SK-N-MC (cell line): ENCODE measurements around the gene BTRC.
A peak's percentile ranks its signal among the peaks of the same experiment; 100 is the strongest.

Source experiments
- DNase-seq: peaks from one replicate; pipeline ENCODE4 v3.0.0-alpha.2; 2011; ENCODE audit warnings: low read depth, low spot score
- H3K27ac ChIP-seq: fragments of 200-600 bp; sonication (generic); 2 replicates; pipeline ENCODE4 v1.5.1; 2016; ENCODE audit warnings: mixed run types
- H3K36me3 ChIP-seq: fragments of 200-600 bp; sonication (generic); 2 replicates; pipeline ENCODE4 v1.6.1; 2017; ENCODE audit warnings: antibody characterized with exemption, low read length, mixed read lengths; ENCODE audit not compliant: insufficient read depth
- H3K4me3 ChIP-seq: fragments of 200-600 bp; sonication (generic); 2 replicates; pipeline ENCODE4 v1.5.1; 2016
- H3K9ac ChIP-seq: fragments of 200-600 bp; sonication (generic); 2 replicates; pipeline ENCODE4 v1.8.0; 2017; ENCODE audit warnings: mixed run types, mixed read lengths; ENCODE audit not compliant: insufficient read length
- H3K9me3 ChIP-seq: fragments of 200-600 bp; sonication (generic); 2 replicates; pipeline ENCODE4 v1.6.1; 2017; ENCODE audit warnings: low read depth, mild to moderate bottlenecking, antibody characterized with exemption, low read length, moderate library complexity, mixed read lengths
- EZH2 ChIP-seq: fragments of 200-600 bp; sonication (generic); IDR thresholded peaks from one replicate; pipeline ENCODE4 v1.6.1; 2017; ENCODE audit warnings: antibody characterized with exemption
- FOXP2 ChIP-seq: optimal IDR thresholded peaks from 2 replicates; pipeline ENCODE3; 2011; ENCODE audit warnings: mild to moderate bottlenecking, moderate library complexity; ENCODE audit not compliant: insufficient read depth; ENCODE audit errors: extremely low read length, control extremely low read depth
- POLR2AphosphoS5 ChIP-seq: IDR thresholded peaks from 2 replicates; pipeline ENCODE4 v1.6.1; 2012; ENCODE audit warnings: mild to moderate bottlenecking, low read depth, low read length, borderline replicate concordance

Gene BTRC

DNA sequence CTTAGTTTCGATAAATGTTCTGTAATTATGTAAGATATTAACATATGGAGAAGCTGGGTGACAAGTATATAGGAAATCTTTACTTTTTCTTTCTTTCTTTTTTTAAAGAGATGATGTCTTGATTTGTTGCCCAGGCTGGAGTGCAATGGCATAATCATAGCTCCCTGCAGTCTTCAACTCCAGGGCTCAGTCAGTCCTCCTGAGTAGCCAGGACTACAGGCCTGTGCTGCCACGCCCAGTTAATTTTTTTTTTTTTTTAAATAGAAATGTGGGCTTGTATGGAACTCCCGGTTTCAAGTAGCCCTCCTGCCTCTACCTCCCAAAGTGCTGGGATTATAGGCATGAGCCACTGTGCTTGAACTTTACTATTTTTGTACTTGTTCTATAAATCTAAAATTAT is 122.4 kb downstream of the BTRC start:
- TF ChIP-seq FOXP2 (no peak), POLR2AphosphoS5 (no peak), EZH2 (no peak)
- H3K9me3 ChIP-seq: no peaks in the 10 kb centered on the region
- H3K36me3 ChIP-seq: no peaks in the 10 kb centered on the region
- H3K9ac ChIP-seq: no peak overlapping the region
- no peak for DNase-seq
- H3K27ac ChIP-seq: no peak overlapping the region
- H3K4me3 ChIP-seq: no peak overlapping the region

DNA sequence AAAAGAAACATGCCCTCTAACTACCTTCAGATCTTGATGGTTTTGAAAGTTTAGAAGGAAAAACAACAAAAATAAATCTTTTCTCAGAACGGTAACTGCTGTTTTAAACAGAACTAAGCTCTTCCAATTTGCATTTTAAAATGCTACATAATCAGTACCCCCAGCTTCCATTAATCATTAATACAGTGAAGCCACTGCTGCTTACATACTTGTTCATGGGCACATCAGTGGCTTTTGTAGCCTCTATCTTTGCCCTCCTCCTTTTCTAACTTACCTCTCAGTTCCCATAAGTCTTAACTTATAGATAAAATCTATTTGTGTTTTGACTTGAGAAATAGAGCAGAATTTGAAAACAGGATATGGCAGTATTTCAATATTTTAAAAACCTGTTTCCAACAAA is 125.0 kb downstream of the BTRC start:
- no peaks in the 10 kb centered on the region for H3K9me3 ChIP-seq
- H3K27ac ChIP-seq: no peak overlapping the region
- no peak overlapping the region for H3K4me3 ChIP-seq
- TF ChIP-seq POLR2AphosphoS5 (no peak), FOXP2 (no peak), EZH2 (no peak)
- DNase-seq: no peak
- H3K9ac ChIP-seq: no peak overlapping the region
- H3K36me3 ChIP-seq: no peaks in the 10 kb centered on the region

DNA sequence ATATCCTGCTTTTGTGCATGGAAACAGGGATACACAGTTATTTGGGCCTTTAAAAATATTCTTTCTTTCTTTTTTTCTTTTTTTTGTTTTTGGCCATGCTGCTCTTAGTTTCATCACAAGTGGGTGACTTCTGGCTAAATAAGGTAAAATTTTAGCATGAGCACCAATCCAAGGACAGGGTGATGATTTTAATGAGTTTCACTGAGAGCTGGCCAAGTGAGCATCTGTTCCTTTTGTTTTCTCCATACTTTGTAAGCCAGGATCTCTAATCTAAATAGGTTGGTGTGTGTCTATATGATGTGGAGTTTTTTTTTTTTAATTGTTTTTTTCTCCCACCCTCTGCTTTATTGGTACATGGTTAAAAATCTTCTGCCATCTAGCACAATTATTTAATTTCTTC is 127.3 kb downstream of the BTRC start:
- no peaks in the 10 kb centered on the region for H3K9me3 ChIP-seq
- no peak for DNase-seq
- H3K27ac ChIP-seq: no peak overlapping the region
- TF ChIP-seq EZH2 (no peak), FOXP2 (no peak), POLR2AphosphoS5 (no peak)
- no peaks in the 10 kb centered on the region for H3K36me3 ChIP-seq
- H3K9ac ChIP-seq: no peak overlapping the region
- H3K4me3 ChIP-seq: no peak overlapping the region

DNA sequence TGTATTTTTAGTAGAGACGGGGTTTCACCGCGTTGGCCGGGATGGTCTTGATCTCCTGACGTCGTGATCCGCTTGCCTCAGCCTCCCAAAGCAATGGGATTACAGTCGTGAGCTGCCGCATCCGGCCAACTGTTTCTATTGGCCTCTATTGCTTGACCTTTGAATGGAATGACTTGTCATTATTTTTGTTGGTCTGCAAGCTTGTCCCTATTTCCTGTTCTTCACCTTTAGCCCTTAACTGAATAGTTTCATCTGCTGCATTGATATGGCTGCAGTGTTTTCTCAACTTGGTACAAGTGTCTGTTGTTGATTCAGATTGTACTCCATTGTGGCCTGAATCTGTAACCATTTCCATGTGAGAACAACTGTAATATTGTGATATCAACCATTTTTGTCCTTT is 128.6 kb downstream of the BTRC start:
- no peak overlapping the region for H3K9ac ChIP-seq
- no peak for DNase-seq
- TF ChIP-seq EZH2 (no peak), FOXP2 (no peak), POLR2AphosphoS5 (no peak)
- H3K27ac ChIP-seq: no peak overlapping the region
- no peaks in the 10 kb centered on the region for H3K36me3 ChIP-seq
- no peak overlapping the region for H3K4me3 ChIP-seq
- no peaks in the 10 kb centered on the region for H3K9me3 ChIP-seq

DNA sequence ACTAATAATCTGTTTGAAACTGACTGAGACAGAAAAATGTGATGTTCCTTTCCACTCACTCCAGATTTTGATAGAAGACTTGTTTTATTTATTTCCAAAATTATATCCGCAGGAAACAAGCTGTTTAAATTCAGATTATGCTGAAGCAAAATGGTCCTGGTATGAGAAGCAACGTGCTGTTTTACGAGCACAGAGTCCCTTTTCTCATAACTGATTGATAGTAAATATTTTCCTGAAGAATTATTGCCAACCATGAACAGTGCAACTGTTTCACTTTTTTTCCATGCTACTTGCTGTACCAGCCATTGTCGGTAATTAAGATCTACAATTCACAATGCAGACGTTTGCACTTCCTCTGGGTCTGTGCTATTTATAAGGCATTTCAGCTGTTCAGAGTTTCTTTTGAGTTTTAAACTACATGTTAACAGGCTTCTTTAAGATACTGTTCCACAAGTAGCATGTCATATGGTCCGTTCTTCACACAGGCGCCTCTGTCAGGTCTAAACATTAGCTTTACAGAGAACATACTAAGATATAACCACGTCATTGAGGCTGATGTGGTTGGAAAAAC is 130.3 kb downstream of the BTRC start:
- Histone ChIP-seq H3K27ac (0 out of 2 replicates have a peak overlapping the region, but pooled peaks have one; percentile 9), H3K36me3 (no peaks in the 10 kb centered on the region), H3K9ac (no peak overlapping the region), H3K9me3 (no peaks in the 10 kb centered on the region), H3K4me3 (peak overlapping the region; percentile 40)
- DNase-seq: peak; percentile 50
- TF ChIP-seq POLR2AphosphoS5 (peak; percentile 26; the same call in 1 of the 2 replicates), FOXP2 (no peak), EZH2 (no peak)

DNA sequence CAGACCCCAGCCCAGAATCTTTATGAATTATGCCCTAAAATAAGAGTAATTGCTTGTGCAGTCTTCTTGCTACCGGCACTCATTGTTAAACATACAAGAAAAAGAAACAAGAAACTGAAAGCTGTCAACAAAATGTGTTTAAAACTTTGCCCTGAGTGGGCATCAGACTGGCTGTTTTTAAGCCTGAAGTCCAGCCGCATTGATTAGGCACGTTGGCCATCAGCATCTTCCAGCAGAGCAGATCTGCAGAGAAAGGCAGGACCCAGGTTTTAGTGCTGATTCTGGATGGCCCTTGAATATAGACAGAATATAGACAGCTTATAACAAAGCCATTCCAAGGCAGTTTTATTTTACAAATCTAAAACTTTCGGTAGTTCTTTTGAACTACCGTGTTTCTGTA is 131.2 kb downstream of the BTRC start:
- no peak overlapping the region for H3K27ac ChIP-seq
- no peak for DNase-seq

DNA sequence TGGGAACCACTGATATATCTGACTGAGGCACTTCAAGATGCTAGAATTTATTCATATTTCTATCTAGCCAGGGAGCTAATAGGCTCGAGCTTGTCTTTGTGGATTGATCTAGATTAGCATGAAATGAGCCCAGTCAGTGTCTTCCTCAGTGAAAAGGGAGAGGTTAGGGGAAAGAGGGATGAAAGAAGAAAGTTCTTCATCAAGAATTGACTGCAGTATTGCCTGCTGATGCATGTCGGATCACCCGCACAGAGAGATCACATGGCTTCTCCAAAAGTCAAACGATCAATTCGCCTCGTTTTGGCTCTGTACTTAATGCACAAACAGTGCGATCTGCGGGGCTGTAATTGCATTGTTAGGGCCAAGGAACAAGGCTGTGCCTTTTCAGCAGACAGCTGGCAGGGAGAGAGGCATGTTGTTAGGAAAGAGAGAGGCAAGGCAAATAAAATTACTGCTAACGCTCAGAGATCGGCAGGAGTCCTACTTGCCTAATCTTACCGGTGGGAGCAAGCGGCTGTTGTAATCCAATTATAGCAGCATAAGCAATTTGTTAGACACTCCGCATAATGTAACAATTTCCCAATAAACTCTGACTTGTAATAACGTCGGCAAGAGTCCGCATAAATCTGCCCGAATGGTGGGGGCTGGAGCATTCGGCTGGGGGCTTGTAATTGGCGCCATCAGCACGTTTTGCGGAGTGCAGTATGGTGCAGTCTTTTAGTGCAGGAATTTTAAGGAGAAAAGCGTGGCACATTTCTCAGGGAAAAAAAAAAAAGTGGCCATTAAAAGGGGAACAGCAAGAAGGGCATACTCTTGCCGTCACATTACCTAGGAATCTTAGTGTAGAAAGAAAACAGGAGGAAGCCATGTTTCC is 132.0 kb downstream of the BTRC start:
- H3K4me3 ChIP-seq: peak overlapping the region; percentile 73
- H3K27ac ChIP-seq: no peak overlapping the region
- DNase-seq: peak; percentile 82
- no peaks in the 10 kb centered on the region for H3K9me3 ChIP-seq
- H3K36me3 ChIP-seq: no peaks in the 10 kb centered on the region
- no peak overlapping the region for H3K9ac ChIP-seq
- TF ChIP-seq FOXP2 (no peak), POLR2AphosphoS5 (peak; percentile 55; the same call in 1 of the 2 replicates), EZH2 (no peak)

More for the DNA sequence above, 131.2 kb downstream of the BTRC start:
- H3K36me3 ChIP-seq: no peaks in the 10 kb centered on the region
- H3K9ac ChIP-seq: no peak overlapping the region
- H3K4me3 ChIP-seq: peak overlapping the region; percentile 73
- no peaks in the 10 kb centered on the region for H3K9me3 ChIP-seq
- TF ChIP-seq POLR2AphosphoS5 (no peak), EZH2 (no peak), FOXP2 (no peak)

DNA sequence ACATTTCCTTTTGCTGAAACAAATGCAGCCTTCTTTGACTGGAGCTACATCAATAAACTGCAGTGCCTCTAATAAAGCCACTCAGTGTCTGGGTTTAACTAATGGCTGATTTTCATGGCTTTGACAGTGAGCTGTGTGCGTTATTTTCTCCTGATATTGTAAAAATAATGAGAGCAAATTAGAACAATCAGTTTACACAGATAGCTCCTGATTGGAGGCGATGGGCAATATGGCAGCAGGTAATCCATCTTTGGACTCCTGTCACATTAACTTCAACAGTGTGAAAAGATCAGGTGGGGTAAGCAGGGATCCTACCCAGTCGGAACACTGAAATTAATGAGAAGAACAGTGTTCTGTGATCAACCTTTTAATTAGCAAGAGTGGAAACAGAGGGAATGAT is 133.4 kb downstream of the BTRC start:
- Histone ChIP-seq H3K27ac (no peak overlapping the region), H3K36me3 (no peaks in the 10 kb centered on the region), H3K9me3 (no peaks in the 10 kb centered on the region), H3K4me3 (no peak overlapping the region), H3K9ac (no peak overlapping the region)
- no peak for DNase-seq
- TF ChIP-seq FOXP2: no peak

DNA sequence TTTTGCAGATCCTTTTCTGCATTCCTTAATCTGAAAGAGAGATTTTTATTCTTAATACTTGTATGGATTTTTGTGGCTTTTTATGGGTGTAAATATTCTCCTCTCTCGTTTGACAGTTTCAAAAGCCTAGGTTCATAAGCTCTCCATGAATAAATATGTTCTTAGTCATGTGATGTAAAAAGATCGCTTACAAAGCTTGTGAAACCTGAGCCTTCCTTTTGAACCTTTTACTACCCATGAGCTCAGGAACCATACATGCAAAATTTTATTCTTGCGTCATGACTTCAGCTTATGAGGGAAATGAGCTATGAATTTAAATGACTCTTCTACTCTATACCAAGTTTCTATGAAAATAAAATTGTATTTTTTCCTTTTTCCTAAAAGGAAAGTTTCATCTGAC is 135.4 kb downstream of the BTRC start:
- Histone ChIP-seq H3K9me3 (no peaks in the 10 kb centered on the region), H3K36me3 (no peaks in the 10 kb centered on the region), H3K4me3 (peak overlapping the region; percentile 2; the same call in 1 of the 2 replicates), H3K9ac (no peak overlapping the region), H3K27ac (no peak overlapping the region)
- TF ChIP-seq FOXP2 (no peak), POLR2AphosphoS5 (no peak), EZH2 (no peak)
- peak; percentile 47 for DNase-seq
